HL-60 (cell line): Measurements from ENCODE around the gene EEIG2.
"Not testable (repeated sequence)": the region's sequence is repeated elsewhere in the genome, so short reads cannot be mapped to it uniquely, and the experiment has no call there.

ENCODE experiments used
- DNase-seq, 2 experiments: peaks; one replicate each; pipeline ENCODE4 v3.0.0-alpha.2; 2010 to 2020; ENCODE audit warnings: low read depth in 1 of 2, low spot score in 1 of 2
- H3K27ac ChIP-seq: fragments of 250-450 bp; sonication (Bioruptor Pico); replicated peaks from 2 replicates; pipeline ENCODE4 v1.5.1; 2020; ENCODE audit warnings: mild to moderate bottlenecking, moderate library complexity
- H3K27me3 ChIP-seq: fragments of 250-450 bp; sonication (Bioruptor Pico); 2 replicates; pipeline ENCODE4 v1.5.1; 2021; ENCODE audit warnings: mild to moderate bottlenecking, moderate library complexity; ENCODE audit not compliant: insufficient read depth, poor library complexity, severe bottlenecking
- H3K4me3 ChIP-seq: replicated peaks from 2 replicates; pipeline ENCODE4 v1.5.1; 2011; ENCODE audit warnings: mild to moderate bottlenecking, control low read depth, low read length; ENCODE audit not compliant: insufficient read depth
- CTCF ChIP-seq: IDR thresholded peaks from one replicate; pipeline ENCODE4 v1.5.1; 2011; ENCODE audit warnings: low read length, control low read depth, inconsistent platforms; ENCODE audit not compliant: insufficient read depth
- GABPA ChIP-seq: IDR thresholded peaks from 2 replicates; pipeline ENCODE4 v1.6.1; 2012; ENCODE audit warnings: low read depth
- POLR2AphosphoS5 ChIP-seq: IDR thresholded peaks from 2 replicates; pipeline ENCODE4 v1.6.1; 2012; ENCODE audit warnings: low read depth
- REST ChIP-seq: IDR thresholded peaks from 2 replicates; pipeline ENCODE4 v1.6.1; 2012; ENCODE audit warnings: low read depth; ENCODE audit not compliant: insufficient replicate concordance
- SPI1 ChIP-seq: IDR thresholded peaks from 2 replicates; pipeline ENCODE4 v1.6.1; 2012; ENCODE audit warnings: low read depth, mild to moderate bottlenecking, borderline replicate concordance

EEIG2 gene

GRCh38 chr1:108532730-108533129, 27.2 kb upstream of the EEIG2 start:
- no peak overlapping the region for H3K27ac ChIP-seq
- no peak for TF ChIP-seq GABPA
- no peak for TF ChIP-seq POLR2AphosphoS5
- no peak for TF ChIP-seq SPI1
- no peak for TF ChIP-seq REST

GRCh38 chr1:108533351-108534083, 26.4 kb upstream of the EEIG2 start:
- H3K4me3 ChIP-seq, result no peak overlapping the region
- no peak for DNase-seq
- H3K27me3 ChIP-seq, result no peaks in the 10 kb centered on the region
- TF ChIP-seq REST (no peak), SPI1 (no peak), POLR2AphosphoS5 (no peak), GABPA (no peak), CTCF (no peak)
- no peak overlapping the region for H3K27ac ChIP-seq

More at GRCh38 chr1:108532730-108533129, 27.2 kb upstream of the EEIG2 start:
- no peaks in the 10 kb centered on the region for H3K27me3 ChIP-seq
- H3K4me3 ChIP-seq, result no peak overlapping the region
- no peak for DNase-seq

GRCh38 chr1:108534759-108535158, 25.1 kb upstream of the EEIG2 start:
- H3K27ac ChIP-seq, result no peak overlapping the region
- no peak for DNase-seq
- TF ChIP-seq POLR2AphosphoS5 (no peak), REST (no peak), GABPA (no peak), CTCF (no peak), SPI1 (no peak)
- H3K4me3 ChIP-seq, result no peak overlapping the region
- H3K27me3 ChIP-seq, result no peaks in the 10 kb centered on the region

GRCh38 chr1:108535315-108535897, 24.5 kb upstream of the EEIG2 start:
- H3K27ac ChIP-seq, H3K27me3 ChIP-seq, DNase-seq, H3K4me3 ChIP-seq: not testable (repeated sequence)

- not testable (repeated sequence) for DNase-seq, H3K27me3 ChIP-seq, H3K27ac ChIP-seq, H3K4me3 ChIP-seq
These were observed 23.9 kb upstream of the EEIG2 start for GRCh38 chr1:108536021-108536420.

- not testable (repeated sequence) for H3K4me3 ChIP-seq, H3K27ac ChIP-seq
These were observed 23.1 kb upstream of the EEIG2 start for GRCh38 chr1:108536791-108537190.

More at GRCh38 chr1:108536791-108537190, 23.1 kb upstream of the EEIG2 start:
- DNase-seq, H3K27me3 ChIP-seq: not testable (repeated sequence)
